Measurements from ENCODE around the gene TRH. TPM values are rescaled to one million over a fixed set of nuclear protein-coding genes. Genes with fewer than 3 reads are reported as not detected.

Gene TRH
- total RNA-seq, 6 experiments from 2014 or later: not detected

DNA sequence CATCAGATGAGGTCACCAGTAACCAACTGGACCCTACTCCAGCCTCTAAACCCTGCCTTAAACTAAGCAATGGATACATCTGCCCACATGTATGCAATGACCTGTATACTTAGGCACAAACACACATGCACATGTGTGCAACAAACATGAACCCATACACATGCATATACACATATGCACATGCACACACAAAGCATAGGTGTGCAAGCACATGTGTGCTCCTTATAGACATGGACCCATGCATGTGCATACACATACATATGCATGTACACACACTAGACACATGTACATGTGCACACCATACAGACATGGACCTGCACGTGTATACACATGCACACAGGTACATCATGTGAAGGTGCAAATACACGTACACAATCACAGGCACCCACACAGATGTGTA is 8.6 kb upstream of the TRH start:
- no peak overlapping the region for H3K4me3 Mint-ChIP-seq
- no peak overlapping the region for H3K27ac Mint-ChIP-seq
- H3K27me3 Mint-ChIP-seq (ENCODE audit: insufficient read depth): peaks cover 34% of the 10 kb centered on the region
- no peaks in the 10 kb centered on the region for H3K9me3 Mint-ChIP-seq
- no peak for TF ChIP-seq CTCF (IDR thresholded peaks at IDR 0.05)
- H3K4me1 Mint-ChIP-seq (ENCODE audit: low read depth): no peaks in the 10 kb centered on the region
- H3K36me3 Mint-ChIP-seq (ENCODE audit: low read depth): no peaks in the 10 kb centered on the region
- no peak for DNase-seq

DNA sequence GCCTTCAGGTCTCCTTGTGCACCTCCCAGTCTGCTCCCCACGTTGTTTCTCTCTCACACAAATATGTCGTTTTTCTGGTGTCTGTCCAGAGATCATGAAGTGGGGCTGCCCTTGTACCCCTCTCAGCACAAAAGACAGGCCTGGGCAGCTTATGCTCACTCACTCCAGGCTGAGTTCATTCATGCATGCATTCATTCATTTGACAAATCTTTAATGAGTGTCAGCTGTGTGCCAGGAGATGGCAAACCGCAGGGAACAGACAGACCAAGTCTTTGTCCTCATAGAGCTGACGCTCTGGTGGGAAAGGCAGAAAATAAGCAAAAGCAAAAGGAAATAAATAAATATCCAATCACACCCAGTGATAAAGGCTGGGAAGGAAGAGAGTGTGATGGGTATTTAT is 7.6 kb upstream of the TRH start:
- no peaks in the 10 kb centered on the region for H3K4me1 Mint-ChIP-seq (ENCODE audit: low read depth)
- no peak for TF ChIP-seq CTCF (IDR thresholded peaks at IDR 0.05)
- no peaks in the 10 kb centered on the region for H3K36me3 Mint-ChIP-seq (ENCODE audit: low read depth)
- H3K4me3 Mint-ChIP-seq: no peak overlapping the region
- H3K9me3 Mint-ChIP-seq: no peaks in the 10 kb centered on the region
- H3K27me3 Mint-ChIP-seq (ENCODE audit: insufficient read depth): peaks cover 33% of the 10 kb centered on the region
- DNase-seq: no peak
- no peak overlapping the region for H3K27ac Mint-ChIP-seq

DNA sequence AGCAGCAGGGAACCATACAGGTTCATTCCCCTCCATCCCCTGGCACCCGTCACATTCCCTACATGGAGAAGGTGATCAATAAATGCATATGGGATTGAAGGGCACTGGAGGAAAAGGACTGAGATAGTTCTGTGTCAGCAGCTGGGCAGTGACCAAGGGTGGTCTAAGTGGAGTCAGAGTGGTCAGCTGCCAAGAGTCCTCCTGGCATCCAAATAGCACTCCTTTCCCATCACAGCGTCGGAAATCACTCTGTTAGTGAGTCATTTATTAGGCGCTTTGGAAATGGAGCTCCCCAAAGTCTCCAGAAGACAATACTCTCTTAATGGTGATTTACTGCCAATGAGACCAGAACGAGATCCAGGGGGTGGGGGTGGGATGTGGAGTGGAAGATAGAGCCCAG is 6.8 kb upstream of the TRH start:
- Mint-ChIP-seq H3K27me3 (ENCODE audit: insufficient read depth) (peaks cover 31% of the 10 kb centered on the region), H3K4me1 (ENCODE audit: low read depth) (no peaks in the 10 kb centered on the region), H3K4me3 (no peak overlapping the region), H3K27ac (no peak overlapping the region), H3K36me3 (ENCODE audit: low read depth) (no peaks in the 10 kb centered on the region), H3K9me3 (no peaks in the 10 kb centered on the region)
- no peak for DNase-seq
- no peak for TF ChIP-seq CTCF (IDR thresholded peaks at IDR 0.05)

DNA sequence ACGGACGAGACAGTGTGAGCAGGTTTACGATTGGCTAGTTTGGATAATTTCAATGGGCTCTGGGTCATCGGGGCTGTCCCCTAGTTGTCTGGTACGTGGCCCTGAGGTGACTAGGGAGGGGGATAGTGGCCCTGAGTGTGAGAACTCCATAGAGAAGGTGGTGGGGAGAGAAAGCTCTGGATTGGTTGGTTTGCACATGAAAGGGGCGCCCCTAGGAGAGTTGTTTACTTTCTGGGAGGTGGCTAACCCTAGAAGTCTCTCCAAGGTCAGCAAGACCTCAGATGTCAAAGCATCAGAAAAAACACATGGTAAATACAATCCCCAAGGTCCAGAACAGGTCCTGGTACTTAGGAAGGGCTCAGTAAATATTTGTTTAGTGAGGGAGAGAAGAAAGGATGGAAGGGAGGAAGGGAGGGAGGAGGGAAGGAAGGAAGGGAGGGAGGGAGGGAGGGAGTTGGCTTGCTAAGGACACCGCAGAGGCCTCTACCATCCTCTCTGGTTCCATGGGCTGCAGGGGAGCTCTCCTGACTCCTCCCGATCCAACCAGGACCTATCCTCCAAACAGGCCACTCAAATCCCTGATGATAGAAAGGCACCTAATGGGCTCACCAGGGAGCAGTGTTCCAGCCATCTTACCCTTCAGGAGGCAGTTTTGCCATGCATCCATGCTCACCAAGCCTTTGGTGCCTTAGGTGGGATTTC is 3.0 kb upstream of the TRH start:
- TF ChIP-seq CTCF (IDR thresholded peaks at IDR 0.05): no peak
- Mint-ChIP-seq H3K9me3 (no peaks in the 10 kb centered on the region), H3K27me3 (ENCODE audit: insufficient read depth) (peaks cover 53% of the 10 kb centered on the region), H3K27ac (no peak overlapping the region), H3K4me3 (no peak overlapping the region), H3K36me3 (ENCODE audit: low read depth) (no peaks in the 10 kb centered on the region), H3K4me1 (ENCODE audit: low read depth) (no peaks in the 10 kb centered on the region)
- DNase-seq: no peak

DNA sequence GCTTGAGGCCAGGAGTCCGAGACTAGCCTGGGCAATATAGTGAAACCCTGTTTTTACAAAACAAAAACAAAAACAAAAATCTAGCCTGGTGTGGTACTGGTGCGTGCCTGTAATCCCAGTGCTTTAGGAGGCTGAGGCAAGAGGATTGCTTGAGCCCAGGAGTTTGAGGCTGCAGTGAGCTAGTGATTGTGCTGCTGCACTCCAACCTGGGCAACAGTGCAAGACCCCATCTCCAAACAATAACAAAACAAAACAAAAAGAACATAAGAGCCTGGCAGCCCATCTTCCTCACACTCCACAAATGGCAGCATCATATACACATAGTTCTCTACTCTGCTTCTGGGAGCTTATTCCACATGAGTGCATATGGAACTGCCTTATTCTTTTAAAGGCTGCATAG is 2.2 kb upstream of the TRH start:
- Mint-ChIP-seq H3K4me1 (ENCODE audit: low read depth) (no peaks in the 10 kb centered on the region), H3K36me3 (ENCODE audit: low read depth) (no peaks in the 10 kb centered on the region), H3K27ac (no peak overlapping the region), H3K27me3 (ENCODE audit: insufficient read depth) (peaks cover 55% of the 10 kb centered on the region), H3K9me3 (no peaks in the 10 kb centered on the region), H3K4me3 (no peak overlapping the region)
- DNase-seq: no peak
- no peak for TF ChIP-seq CTCF (IDR thresholded peaks at IDR 0.05)
